Suprapubic skin (tissue), 3 donors: ENCODE measurements around the gene CDH13.

ENCODE experiments used
- POLR2AphosphoS5 ChIP-seq, 3 donors: sonication (generic); formaldehyde crosslinking; IDR thresholded peaks; one replicate each; pipeline ENCODE4 v1.6.1; 2017; ENCODE audit warnings: antibody characterized with exemption in 3 of 3
- TF ChIP-seq, protein P1 (sequence below), 2 donors: fragments of 200-600 bp in 1 of 2; fragments of 450-650 bp in 1 of 2; sonication (generic) in 1 of 2; IDR thresholded peaks; one replicate each; pipeline ENCODE4 v1.5.1; 2016 to 2019; ENCODE audit warnings: antibody characterized with exemption in 2 of 2, mild to moderate bottlenecking in 1 of 2, moderate library complexity in 1 of 2

DNA sequence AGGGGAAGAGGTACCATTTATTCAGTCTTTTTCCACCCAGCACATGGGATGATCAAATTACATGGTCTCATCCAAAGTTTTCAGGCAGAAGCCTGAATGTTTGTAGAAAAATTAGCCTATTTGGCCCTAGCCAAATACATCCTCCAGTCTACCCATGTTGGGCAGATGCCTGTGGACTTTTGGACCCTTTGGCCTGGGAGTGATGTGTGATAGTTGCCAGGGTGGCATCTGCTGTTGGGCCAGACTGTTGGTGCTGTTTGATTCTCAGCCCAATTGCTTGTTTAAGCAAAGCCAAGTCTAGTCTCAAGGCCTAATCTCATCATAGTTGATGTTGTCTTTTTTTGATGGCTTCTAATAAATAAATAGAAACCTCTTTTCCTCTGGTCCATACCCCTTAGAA lies 419.0 kb downstream of the CDH13 start:
- TF ChIP-seq, protein P1, sequence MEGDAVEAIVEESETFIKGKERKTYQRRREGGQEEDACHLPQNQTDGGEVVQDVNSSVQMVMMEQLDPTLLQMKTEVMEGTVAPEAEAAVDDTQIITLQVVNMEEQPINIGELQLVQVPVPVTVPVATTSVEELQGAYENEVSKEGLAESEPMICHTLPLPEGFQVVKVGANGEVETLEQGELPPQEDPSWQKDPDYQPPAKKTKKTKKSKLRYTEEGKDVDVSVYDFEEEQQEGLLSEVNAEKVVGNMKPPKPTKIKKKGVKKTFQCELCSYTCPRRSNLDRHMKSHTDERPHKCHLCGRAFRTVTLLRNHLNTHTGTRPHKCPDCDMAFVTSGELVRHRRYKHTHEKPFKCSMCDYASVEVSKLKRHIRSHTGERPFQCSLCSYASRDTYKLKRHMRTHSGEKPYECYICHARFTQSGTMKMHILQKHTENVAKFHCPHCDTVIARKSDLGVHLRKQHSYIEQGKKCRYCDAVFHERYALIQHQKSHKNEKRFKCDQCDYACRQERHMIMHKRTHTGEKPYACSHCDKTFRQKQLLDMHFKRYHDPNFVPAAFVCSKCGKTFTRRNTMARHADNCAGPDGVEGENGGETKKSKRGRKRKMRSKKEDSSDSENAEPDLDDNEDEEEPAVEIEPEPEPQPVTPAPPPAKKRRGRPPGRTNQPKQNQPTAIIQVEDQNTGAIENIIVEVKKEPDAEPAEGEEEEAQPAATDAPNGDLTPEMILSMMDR (IDR thresholded peaks at IDR 0.05): no peak
- TF ChIP-seq POLR2AphosphoS5 (IDR thresholded peaks at IDR 0.05): no peak
